T-cell (primary cell): ENCODE data around the gene NAPEPLD. TPM values are rescaled to one million over a fixed set of nuclear protein-coding genes. Genes with fewer than 3 reads are reported as not detected.
A peak's percentile ranks its signal among the peaks of the same experiment; 100 is the strongest.
"Not testable (repeated sequence)": the region's sequence is repeated elsewhere in the genome, so short reads cannot be mapped to it uniquely, and the experiment has no call there.

Experiments
- ATAC-seq, 4 experiments: fragments of 200-7000 bp in 3 of 4; fragments of 150-1000 bp in 1 of 4; cut with Tn5 transposase; replicated peaks in 1 of 4; 1 replicate in 3 of 4; 2 replicates in 1 of 4; pipeline ENCODE4 v1.10.0; 2021; ENCODE audit warnings: moderate library complexity in 3 of 4, mild to moderate bottlenecking in 2 of 4, moderate number of reproducible peaks in 1 of 4
- CTCF ChIA-PET, 2 donors: fragments of 300-600 bp; sonication (Branson Sonifier 250); formaldehyde crosslinking; loops; one replicate each; lab custom pipeline; 2022; ENCODE audit warnings: antibody characterized with exemption in 2 of 2; lab: Charles Lee
- POLR2A ChIA-PET, 2 donors: fragments of 300-600 bp; sonication (Branson Sonifier 250); formaldehyde crosslinking; loops; one replicate each; lab custom pipeline; 2022; ENCODE audit warnings: antibody characterized with exemption in 2 of 2; lab: Charles Lee
- DNase-seq, 35 experiments: peaks; one replicate each; pipeline versions ENCODE4 v3.0.0 to v3.0.0-alpha.2; 2013 to 2023
- H3K27ac ChIP-seq: one replicate; pipeline ENCODE4 v1.5.1; 2013; ENCODE audit warnings: low read length
- H3K27me3 ChIP-seq, 2 experiments: replicated peaks in 1 of 2; 1 replicate in 1 of 2; 2 replicates in 1 of 2; pipeline versions ENCODE4 v1.6.1 to v1.7.0; 2013; ENCODE audit warnings: low read length in 1 of 2, mixed read lengths in 1 of 2; ENCODE audit not compliant: control insufficient read depth in 2 of 2, insufficient read depth in 2 of 2; ENCODE audit errors: extremely low read depth in 1 of 2
- H3K36me3 ChIP-seq, 2 donors: 1 replicate in 1 of 2; 2 replicates in 1 of 2; pipeline versions ENCODE4 v1.6.1 to v1.7.0; 2013; ENCODE audit warnings: low read length in 1 of 2; ENCODE audit not compliant: control insufficient read depth in 2 of 2, insufficient read depth in 1 of 2; ENCODE audit errors: extremely low read depth in 1 of 2
- H3K4me1 ChIP-seq, 2 experiments: 1 replicate in 1 of 2; 2 replicates in 1 of 2; pipeline versions ENCODE4 v1.6.1 to v1.7.0; 2013; ENCODE audit warnings: low read length in 2 of 2, mixed read lengths in 1 of 2; ENCODE audit not compliant: insufficient read depth in 2 of 2, control insufficient read depth in 1 of 2; ENCODE audit errors: extremely low read depth in 1 of 2
- H3K4me3 ChIP-seq, 2 donors: 1 replicate in 1 of 2; 2 replicates in 1 of 2; pipeline versions ENCODE4 v1.5.1 to v1.7.0; 2013; ENCODE audit warnings: mild to moderate bottlenecking in 2 of 2, low read length in 1 of 2, moderate library complexity in 1 of 2; ENCODE audit not compliant: control insufficient read depth in 1 of 2; ENCODE audit errors: extremely low read depth in 1 of 2
- H3K9me3 ChIP-seq: 2 replicates; pipeline ENCODE4 v1.7.0; 2013
- H3K27ac Mint-ChIP-seq, 2 donors: one replicate each; pipeline ENCODE4 v1.8.0; 2020 to 2021; ENCODE audit warnings: mild to moderate bottlenecking in 2 of 2, mixed read lengths in 2 of 2
- H3K27me3 Mint-ChIP-seq, 2 donors: one replicate each; pipeline ENCODE4 v1.8.0; 2021 to 2022; ENCODE audit warnings: mixed read lengths in 2 of 2
- H3K36me3 Mint-ChIP-seq: one replicate; pipeline ENCODE4 v1.8.0; 2021; ENCODE audit warnings: mixed read lengths
- H3K4me1 Mint-ChIP-seq, 3 donors: one replicate each; pipeline ENCODE4 v1.8.0; 2020 to 2022; ENCODE audit warnings: mixed read lengths in 3 of 3, mild to moderate bottlenecking in 1 of 3
- H3K4me3 Mint-ChIP-seq, 3 donors: one replicate each; pipeline ENCODE4 v1.8.0; 2020 to 2022; ENCODE audit warnings: mild to moderate bottlenecking in 3 of 3, mixed read lengths in 3 of 3, moderate library complexity in 3 of 3
- H3K9me3 Mint-ChIP-seq, 3 donors: one replicate each; pipeline ENCODE4 v1.8.0; 2020 to 2022; ENCODE audit warnings: mixed read lengths in 3 of 3
- WGBS: methylation state at CpG from one replicate; pipeline ENCODE4 v1.1.5; 2013; ENCODE audit warnings: missing lambda C conversion rate; ENCODE audit not compliant: insufficient coverage; 5-methylcytosine and 5-hydroxymethylcytosine counted together
- total RNA-seq, 35 experiments: library from RNA in 6 of 35; stranded (reverse) in 6 of 35; fragments of 120-200 nt in 1 of 35; gene quantifications; one replicate each; pipeline versions ENCODE4 v1.2.1 to v1.2.4 and lab custom pipeline; 2013 to 2026

NAPEPLD gene
- total RNA-seq (10 to 100 TPM in 3 of 5 donors, 1 to 10 TPM in 2; 5.4 to 19.1 (median 15.8) TPM), total RNA-seq (lab: John Stamatoyannopoulos, UW) (3.4 to 16.5 (median 7.3) reads per million in 29 experiments)
- total RNA-seq (2013): 14.6 TPM

DNA sequence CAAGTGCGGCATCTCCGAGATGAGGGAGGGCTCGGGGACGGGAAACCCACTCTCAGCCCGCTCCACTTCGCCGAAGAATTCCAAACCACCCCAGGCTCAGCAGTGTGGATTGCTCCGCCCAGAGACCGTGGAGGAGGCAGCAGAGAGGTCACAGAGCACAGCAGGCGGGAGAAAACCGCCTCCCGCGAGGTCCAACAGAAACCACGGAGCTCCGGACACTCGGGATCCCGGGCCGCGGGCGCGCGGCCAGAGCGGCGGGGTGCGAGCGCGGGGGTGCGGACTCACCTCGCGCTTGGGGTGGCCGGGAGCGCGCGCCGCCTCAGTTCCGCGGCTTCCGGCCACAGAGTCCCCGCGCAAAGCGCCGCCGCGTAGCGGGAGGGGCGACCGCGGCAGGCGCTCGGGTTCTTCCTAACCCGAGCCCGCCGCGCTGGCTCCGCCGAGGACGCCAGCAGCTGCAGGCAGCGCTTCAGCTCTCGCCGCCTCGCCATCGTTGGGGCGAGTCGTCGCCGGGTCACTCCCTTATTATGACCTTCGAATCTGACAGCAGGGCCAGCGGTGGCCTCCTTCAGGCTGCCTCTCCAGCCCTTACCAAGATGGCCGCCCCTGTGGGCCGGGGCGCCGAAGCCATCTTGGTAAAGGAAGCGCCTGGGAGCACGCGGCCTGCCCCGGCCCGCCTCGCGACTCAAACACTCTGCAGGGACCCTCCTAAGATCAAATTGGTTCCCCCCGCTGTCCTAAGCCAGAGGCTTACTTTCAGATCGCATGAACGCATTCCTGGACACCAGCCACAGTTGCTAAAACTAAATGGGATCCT is at the start of gene NAPEPLD:
NAPEPLD (minus strand) TSS at position 106 of the 814 bp plus-strand sequence. CDS start 20,323 bp downstream, outside the sequence.
- Mint-ChIP-seq H3K27ac (peak within 1 kb of the TSS; percentile 95 to 98), H3K4me1 (peaks cover 29 to 51% (median 46%) of the 10 kb centered on the region in 3 donors), H3K27me3 (no peaks in the 10 kb centered on the region), H3K9me3 (no peaks in the 10 kb centered on the region), H3K4me3 (peak within 1 kb of the TSS; percentile 96 to 98 (median 98)), H3K36me3 (peaks cover 4% of the 10 kb centered on the region)
- DNase-seq (peak; percentile 44 to 83 (median 64)), ATAC-seq (peak; percentile 89 to 91 (median 90))
- Histone ChIP-seq H3K36me3 (no peaks in the 10 kb centered on the region), H3K27me3 (peaks cover 0 to 2% of the 10 kb centered on the region in 2 experiments), H3K9me3 (no peaks in the 10 kb centered on the region), H3K4me3 (peak within 1 kb of the TSS; percentile 94 to 98), H3K27ac (peak within 1 kb of the TSS; percentile 77), H3K4me1 (peaks cover 13% of the 10 kb centered on the region in 2 experiments)
- WGBS: 3% methylated on average over 78 of the region's 82 CpGs
- POLR2A ChIA-PET: interaction anchor here in 1 of 2 donors (0.9 kb wide), 1 partner anchor 74 kb away, joined by 5 read pairs; the partner anchor contains the start of genes ARMC10 and FBXL13
- CTCF ChIA-PET: interaction anchor here in 1 of 2 donors (1.4 kb wide), 1 partner anchor 74 kb away, joined by 8 read pairs; the partner anchor contains the start of genes ARMC10 and FBXL13

DNA sequence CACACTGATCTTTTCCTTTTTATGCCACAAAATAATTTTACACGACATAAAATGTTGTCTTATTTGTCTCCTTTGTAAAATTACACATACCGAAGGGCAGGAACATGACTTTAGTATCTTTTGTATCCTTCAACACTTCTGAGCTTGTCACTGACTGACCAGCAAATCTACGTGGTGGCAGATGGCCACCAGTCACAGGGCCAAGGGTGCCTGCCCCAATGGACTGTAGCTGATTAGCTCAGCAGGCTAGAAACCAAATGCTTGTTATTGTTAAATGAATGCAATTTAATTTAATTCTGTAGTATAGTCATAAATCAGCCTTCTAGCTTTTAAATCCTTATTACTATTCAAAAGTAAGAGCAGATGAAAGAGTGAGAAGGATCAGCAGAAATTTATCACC is 49.2 kb upstream of the NAPEPLD start:
- H3K36me3 ChIP-seq, H3K9me3 Mint-ChIP-seq, H3K27me3 Mint-ChIP-seq, H3K4me1 Mint-ChIP-seq, H3K27ac Mint-ChIP-seq, H3K27me3 ChIP-seq, DNase-seq, H3K9me3 ChIP-seq, CTCF ChIA-PET, ATAC-seq, H3K4me3 Mint-ChIP-seq, H3K27ac ChIP-seq, H3K4me3 ChIP-seq, POLR2A ChIA-PET, H3K36me3 Mint-ChIP-seq, H3K4me1 ChIP-seq: not testable (repeated sequence)
- WGBS: no CpG with 5 or more reads among the region's 3 CpGs

DNA sequence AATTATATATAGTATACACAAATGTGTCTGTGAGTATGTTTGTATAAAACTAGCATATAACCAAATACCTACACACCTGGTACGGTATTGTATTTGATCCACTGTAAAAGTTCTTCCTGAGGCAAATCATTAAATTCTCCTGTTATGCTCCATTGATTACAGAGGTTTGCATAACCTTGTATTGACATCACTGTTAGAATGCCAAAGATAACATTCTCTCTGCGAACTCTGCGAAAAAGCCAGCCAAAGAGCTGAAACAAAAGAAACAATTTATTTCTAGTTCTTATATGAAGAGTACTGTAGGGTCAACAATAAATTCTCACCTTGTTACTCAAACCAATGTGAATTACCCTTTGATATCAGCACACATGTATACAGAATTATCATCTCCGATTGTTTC is 46.5 kb upstream of the NAPEPLD start:
- H3K36me3 Mint-ChIP-seq, H3K4me1 ChIP-seq, H3K27ac ChIP-seq, DNase-seq, CTCF ChIA-PET, H3K27ac Mint-ChIP-seq, POLR2A ChIA-PET, H3K27me3 Mint-ChIP-seq, H3K27me3 ChIP-seq, ATAC-seq, H3K4me3 ChIP-seq, H3K4me3 Mint-ChIP-seq, H3K9me3 ChIP-seq, H3K36me3 ChIP-seq, H3K9me3 Mint-ChIP-seq, H3K4me1 Mint-ChIP-seq: not testable (repeated sequence)
- WGBS: no CpG with 5 or more reads among the region's 4 CpGs

DNA sequence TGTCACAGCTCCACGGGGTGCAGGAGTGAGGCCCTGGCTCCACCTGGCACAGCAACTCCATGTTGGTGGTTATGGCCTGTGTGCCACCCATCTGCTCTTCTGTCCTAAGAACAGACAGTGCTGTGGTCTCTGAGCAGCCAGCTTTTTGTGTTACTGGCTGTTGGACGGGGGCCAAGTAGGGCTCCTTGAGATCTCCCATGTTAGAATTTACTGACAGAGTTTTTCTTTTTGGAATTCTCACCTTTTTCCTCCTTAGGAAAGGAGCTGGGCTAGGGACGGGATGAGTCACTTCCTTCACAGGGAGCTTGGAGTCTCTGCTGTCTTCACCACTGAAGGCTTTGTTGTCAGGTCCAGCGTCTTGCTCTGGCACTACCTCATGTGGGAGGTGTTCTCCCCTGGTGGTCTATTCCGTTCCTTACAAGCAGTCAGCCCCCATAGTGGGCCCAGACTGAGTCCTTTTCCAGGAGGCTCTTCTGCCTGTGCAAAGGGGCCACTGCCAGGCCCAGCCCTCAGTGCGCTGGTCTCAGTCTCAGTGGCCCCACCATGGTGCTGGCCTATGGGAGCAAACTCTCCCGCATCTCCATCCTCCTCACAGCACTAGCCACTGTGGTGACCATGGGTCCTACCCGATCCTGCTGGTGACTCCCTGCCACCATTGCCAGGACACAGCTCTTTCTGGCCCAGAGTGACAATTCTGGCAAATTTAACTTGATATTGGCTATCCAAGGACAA is 23.7 kb upstream of the NAPEPLD start:
- H3K4me3 ChIP-seq, H3K36me3 Mint-ChIP-seq, H3K4me3 Mint-ChIP-seq, H3K9me3 ChIP-seq, H3K36me3 ChIP-seq, H3K27ac ChIP-seq, ATAC-seq, H3K4me1 ChIP-seq, DNase-seq, H3K4me1 Mint-ChIP-seq, CTCF ChIA-PET, H3K27me3 ChIP-seq, POLR2A ChIA-PET, H3K9me3 Mint-ChIP-seq, H3K27me3 Mint-ChIP-seq, H3K27ac Mint-ChIP-seq: not testable (repeated sequence)
- WGBS: 100% methylated on average over 1 of the region's 8 CpGs

DNA sequence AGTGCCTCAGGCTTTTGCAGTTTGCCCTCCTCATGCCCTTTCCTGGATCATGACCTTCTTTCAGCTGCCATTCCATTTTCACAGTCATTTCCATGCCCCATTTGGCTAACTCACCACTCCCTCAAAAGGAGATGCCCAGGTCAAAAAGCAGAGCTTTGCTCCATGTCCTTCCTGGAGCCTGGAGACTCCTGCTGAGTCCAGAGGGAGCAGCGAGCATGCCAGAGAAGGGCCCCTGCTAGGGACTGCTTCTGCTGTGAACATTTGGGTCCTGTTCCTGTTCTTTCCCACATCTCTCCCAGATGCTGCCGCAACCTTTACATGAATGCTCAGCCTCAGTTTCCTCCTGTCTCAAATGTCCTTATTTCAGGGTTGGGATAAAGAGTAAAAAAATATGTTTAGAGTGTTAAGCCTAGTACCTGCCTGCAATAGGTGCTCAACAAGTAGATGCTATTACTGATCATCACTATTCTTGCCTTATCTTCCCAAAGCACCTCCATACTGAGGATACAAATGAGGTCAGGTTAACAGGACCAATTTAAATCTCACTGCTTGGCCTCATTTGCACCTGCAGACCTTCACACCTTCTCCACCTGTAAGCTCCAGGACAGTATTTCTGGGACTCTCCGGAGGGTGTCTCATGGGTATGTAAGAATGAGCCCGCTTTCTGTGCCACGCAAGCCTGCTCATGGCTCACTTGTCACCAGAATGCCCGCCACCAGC is 23.0 kb upstream of the NAPEPLD start:
- WGBS: 78% methylated on average over 1 of the region's 6 CpGs
- H3K36me3 Mint-ChIP-seq, H3K9me3 ChIP-seq, CTCF ChIA-PET, H3K36me3 ChIP-seq, H3K4me3 ChIP-seq, POLR2A ChIA-PET, H3K9me3 Mint-ChIP-seq, H3K4me1 Mint-ChIP-seq, H3K27me3 Mint-ChIP-seq, H3K27me3 ChIP-seq, H3K4me1 ChIP-seq, H3K27ac ChIP-seq, H3K4me3 Mint-ChIP-seq, H3K27ac Mint-ChIP-seq, ATAC-seq, DNase-seq: not testable (repeated sequence)

DNA sequence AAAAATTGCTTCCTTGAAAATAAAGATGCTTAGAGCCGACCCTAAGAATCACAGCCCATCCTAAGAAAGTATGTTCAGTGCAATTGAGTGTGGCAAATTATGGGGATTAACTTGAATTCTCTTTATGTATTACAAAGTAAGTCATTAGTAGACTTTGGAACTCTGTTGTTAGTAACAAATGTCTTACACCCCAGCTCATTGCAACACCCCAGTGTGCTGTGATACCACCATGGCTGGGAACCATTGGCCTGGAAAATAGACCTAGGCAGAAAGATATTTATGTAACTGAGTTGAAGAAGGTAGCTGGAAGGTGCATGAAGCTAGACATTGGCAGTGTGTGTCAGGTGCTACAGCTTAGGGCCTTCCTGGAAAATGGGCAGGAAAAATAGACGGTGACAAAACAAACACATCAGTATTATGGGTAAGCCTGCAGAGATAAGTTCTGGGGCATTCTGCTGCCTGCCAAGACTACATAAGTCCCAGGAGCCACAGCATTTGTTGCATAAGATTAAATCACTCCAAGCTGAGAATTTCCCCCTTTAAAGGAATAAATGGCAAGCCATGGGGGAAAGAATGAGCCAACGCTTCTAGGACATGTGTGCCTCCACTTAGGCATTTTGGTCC is 18.1 kb upstream of the NAPEPLD start:
- H3K4me1 Mint-ChIP-seq, H3K27me3 Mint-ChIP-seq, H3K36me3 Mint-ChIP-seq, H3K36me3 ChIP-seq, CTCF ChIA-PET, H3K9me3 Mint-ChIP-seq, H3K27me3 ChIP-seq, H3K4me1 ChIP-seq, H3K4me3 ChIP-seq, H3K9me3 ChIP-seq, DNase-seq, H3K4me3 Mint-ChIP-seq, ATAC-seq, H3K27ac ChIP-seq, H3K27ac Mint-ChIP-seq, POLR2A ChIA-PET: not testable (repeated sequence)
- WGBS: no CpG with 5 or more reads among the region's 3 CpGs
